GM19463 (cell line): Measurements from ENCODE around the gene CFP.

ENCODE experiments used
- ATAC-seq: cut with Tn5 transposase; IDR thresholded peaks from one replicate; pipeline ENCODE4 v1.9.1; 2021; ENCODE audit warnings: mild to moderate bottlenecking, moderate library complexity; ENCODE audit not compliant: unreplicated experiment

Gene CFP

DNA sequence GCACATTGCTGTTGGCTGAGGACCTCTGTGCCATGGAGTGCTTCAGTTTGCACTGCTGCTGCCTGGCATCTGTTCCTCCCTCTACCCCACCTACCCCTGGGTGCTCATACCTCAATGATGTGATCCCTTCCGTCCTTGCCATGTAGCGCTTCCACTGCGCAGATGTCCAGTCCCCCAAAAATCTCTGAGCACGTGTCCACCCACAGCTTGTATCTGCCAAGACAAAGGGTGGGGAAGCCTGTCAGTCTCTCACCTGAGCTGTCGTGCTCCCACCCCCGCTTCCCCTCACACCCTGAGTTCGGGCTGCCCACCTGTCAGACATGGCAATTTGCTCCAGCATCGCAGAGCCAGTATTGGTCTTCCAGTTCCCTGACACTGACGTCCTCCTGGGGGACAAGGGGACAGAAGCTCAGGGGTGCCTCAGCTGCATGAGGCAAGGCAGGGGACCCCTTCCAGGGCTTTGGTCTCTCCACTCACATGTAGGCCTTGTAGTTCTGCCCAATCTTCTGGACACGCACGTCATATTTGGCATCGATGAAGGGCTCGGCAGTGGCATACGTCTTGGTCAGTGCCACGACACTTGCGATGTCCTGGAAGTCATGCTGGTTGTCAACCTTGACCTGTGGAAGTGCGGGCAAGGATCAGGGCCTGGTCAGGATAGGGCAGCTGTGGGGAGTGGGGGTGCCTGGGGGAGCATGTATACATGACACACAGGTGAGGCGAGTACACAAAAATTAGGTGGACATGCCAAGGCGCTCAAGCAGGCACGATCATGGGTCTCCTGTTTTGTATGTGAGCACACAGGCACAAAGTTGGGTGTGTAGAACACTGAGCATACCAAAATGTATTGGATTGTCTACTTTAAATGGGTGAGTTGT lies 53.5 kb downstream of the CFP start:
- no peak for ATAC-seq

DNA sequence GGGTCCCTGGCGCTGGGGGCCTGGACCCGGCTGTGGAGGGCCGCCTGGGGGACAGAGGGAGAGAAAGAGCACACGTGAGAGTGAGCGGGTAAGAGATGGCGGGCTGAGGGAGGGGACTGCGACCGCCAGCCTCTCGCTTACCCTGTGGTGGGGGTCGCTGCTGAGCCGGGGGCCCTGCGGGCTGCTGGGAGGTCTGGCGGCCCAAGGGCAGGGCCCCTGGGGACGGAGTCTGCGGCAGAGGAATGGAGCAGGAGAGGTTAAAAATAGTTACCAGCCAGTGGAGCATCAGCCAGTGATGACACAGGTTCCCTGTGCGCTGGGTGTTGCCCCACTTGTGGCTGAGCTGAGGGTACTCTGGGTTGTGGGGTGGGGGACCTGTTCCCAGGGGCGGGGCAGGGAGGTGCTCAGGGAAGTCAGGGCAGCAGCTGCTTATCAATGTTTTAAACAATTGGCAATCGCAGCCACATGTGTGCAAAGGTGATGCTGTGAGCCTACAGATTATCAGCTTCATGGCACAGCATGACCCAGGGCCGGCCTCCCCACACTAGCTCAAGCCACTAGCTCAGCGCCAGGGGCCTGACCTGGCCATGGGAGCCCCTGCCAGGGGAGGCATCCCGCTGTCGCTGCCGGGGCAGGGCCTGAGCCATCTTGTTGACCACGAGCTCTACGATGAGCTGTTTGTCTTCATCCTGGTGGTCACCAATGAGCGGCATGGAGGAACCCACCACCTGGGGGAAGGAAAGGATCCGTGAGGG lies 55.0 kb downstream of the CFP start:
- ATAC-seq, result no peak

- no peak for ATAC-seq
Observed at GRCh38 chrX:47574076-47574546, 55.6 kb downstream of the CFP start.

DNA sequence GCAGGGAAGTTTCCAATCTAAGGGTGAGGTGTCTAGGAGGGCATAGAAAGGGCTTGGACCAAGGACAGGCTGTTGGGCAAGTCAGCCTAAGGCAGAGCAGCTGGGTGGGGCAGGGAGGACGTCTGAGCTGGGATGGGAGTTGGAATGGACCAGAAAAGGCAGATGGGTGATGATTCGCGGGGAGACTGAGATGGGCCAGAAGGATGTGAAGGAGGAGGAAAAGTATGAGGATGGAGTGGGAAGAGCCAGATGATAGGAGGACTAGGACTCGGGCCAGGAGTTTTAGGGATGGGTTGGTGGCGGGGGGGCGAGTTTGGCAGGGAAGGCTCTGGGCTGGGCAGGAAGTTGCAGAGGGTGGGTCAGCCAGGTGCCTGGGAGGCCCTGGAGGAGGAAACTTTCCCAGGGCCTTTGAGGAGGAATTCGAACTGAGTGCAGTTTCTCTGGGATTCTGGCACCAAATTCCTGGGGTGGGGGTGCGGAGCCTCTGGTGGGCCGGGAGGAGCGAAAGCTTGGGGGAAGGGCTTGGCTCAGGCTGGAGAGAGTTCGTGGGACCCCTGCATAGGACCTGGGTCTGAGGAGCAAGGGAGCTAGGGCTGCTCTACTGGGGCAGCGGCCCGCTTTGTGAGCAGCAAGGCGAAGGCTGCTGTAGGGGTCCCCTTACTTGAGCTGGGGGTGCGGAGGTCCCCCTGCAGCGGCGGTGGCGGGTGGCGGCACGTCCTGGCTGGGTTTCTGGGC lies 56.2 kb downstream of the CFP start:
- no peak for ATAC-seq
